DND-41 (cell line): ENCODE data around the gene ZCCHC9.

ENCODE experiments used
- EZH2 ChIP-seq: IDR thresholded peaks from 3 replicates; pipeline ENCODE4 v1.6.1; 2012; ENCODE audit warnings: borderline replicate concordance, low read depth, mild to moderate bottlenecking, moderate library complexity, low read length, inconsistent platforms; ENCODE audit not compliant: severe bottlenecking
- TF ChIP-seq, protein P1 (sequence below): IDR thresholded peaks from 2 replicates; pipeline ENCODE4 v1.5.1; 2012; ENCODE audit warnings: borderline replicate concordance, low read length, moderate library complexity, mild to moderate bottlenecking; ENCODE audit not compliant: poor library complexity, severe bottlenecking; ENCODE audit errors: extremely low read depth

- TF ChIP-seq, protein P1, sequence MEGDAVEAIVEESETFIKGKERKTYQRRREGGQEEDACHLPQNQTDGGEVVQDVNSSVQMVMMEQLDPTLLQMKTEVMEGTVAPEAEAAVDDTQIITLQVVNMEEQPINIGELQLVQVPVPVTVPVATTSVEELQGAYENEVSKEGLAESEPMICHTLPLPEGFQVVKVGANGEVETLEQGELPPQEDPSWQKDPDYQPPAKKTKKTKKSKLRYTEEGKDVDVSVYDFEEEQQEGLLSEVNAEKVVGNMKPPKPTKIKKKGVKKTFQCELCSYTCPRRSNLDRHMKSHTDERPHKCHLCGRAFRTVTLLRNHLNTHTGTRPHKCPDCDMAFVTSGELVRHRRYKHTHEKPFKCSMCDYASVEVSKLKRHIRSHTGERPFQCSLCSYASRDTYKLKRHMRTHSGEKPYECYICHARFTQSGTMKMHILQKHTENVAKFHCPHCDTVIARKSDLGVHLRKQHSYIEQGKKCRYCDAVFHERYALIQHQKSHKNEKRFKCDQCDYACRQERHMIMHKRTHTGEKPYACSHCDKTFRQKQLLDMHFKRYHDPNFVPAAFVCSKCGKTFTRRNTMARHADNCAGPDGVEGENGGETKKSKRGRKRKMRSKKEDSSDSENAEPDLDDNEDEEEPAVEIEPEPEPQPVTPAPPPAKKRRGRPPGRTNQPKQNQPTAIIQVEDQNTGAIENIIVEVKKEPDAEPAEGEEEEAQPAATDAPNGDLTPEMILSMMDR, result no peak
- TF ChIP-seq EZH2, result no peak
Observed at GRCh38 chr5:81268521-81269196, 32.7 kb upstream of the ZCCHC9 start.
